HG03342 (cell line): Measurements from ENCODE around the gene RPS16.

Source experiments
- ATAC-seq: cut with Tn5 transposase; IDR thresholded peaks from one replicate; pipeline ENCODE4 v1.9.1; 2021; ENCODE audit warnings: mild to moderate bottlenecking, moderate library complexity; ENCODE audit not compliant: unreplicated experiment

Gene RPS16

GRCh38 chr19:39390451-39390750 lies 45.3 kb downstream of the RPS16 start:
- no peak for ATAC-seq

- ATAC-seq = no peak
These were observed 45.9 kb downstream of the RPS16 start for GRCh38 chr19:39389631-39390414.

- no peak for ATAC-seq
These were observed 47.1 kb downstream of the RPS16 start for GRCh38 chr19:39388657-39389056.

GRCh38 chr19:39386557-39386956 lies 49.2 kb downstream of the RPS16 start:
- ATAC-seq = no peak

GRCh38 chr19:39385629-39386411 lies 49.9 kb downstream of the RPS16 start:
- no peak for ATAC-seq

GRCh38 chr19:39384839-39385568 lies 50.7 kb downstream of the RPS16 start:
- no peak for ATAC-seq
